Activated naive CD8-positive, alpha-beta T cell treated with anti-CD3 and anti-CD28 coated beads for 36 hours (primary cell): Measurements from ENCODE around the gene MAEL. TPM values are rescaled to one million over a fixed set of nuclear protein-coding genes. Genes with fewer than 3 reads are reported as not detected.
"Not testable (repeated sequence)": the region's sequence is repeated elsewhere in the genome, so short reads cannot be mapped to it uniquely, and the experiment has no call there.

Source experiments
- DNase-seq: peaks from one replicate; pipeline ENCODE4 v3.0.0; 2021
- H3K27ac Mint-ChIP-seq: one replicate; pipeline ENCODE4 v1.8.0; 2022; ENCODE audit warnings: mild to moderate bottlenecking, moderate library complexity, mixed read lengths
- H3K27me3 Mint-ChIP-seq: one replicate; pipeline ENCODE4 v1.8.0; 2022; ENCODE audit warnings: mild to moderate bottlenecking, mixed read lengths
- H3K36me3 Mint-ChIP-seq: one replicate; pipeline ENCODE4 v1.8.0; 2021; ENCODE audit warnings: mild to moderate bottlenecking, mixed read lengths
- H3K4me1 Mint-ChIP-seq: one replicate; pipeline ENCODE4 v1.8.0; 2021; ENCODE audit warnings: mixed read lengths
- H3K4me3 Mint-ChIP-seq: one replicate; pipeline ENCODE4 v1.8.0; 2022; ENCODE audit warnings: mild to moderate bottlenecking, moderate library complexity, mixed read lengths
- H3K9me3 Mint-ChIP-seq: one replicate; pipeline ENCODE4 v1.8.0; 2022; ENCODE audit warnings: mixed read lengths
- total RNA-seq, 2 experiments: library from RNA; stranded (reverse); gene quantifications; one replicate each; pipeline ENCODE4 v1.2.3, GENCODE V29; 2021

The MAEL gene
- total RNA-seq, 2 experiments from 2014 or later: 0.14 TPM; not detected in 1

DNA sequence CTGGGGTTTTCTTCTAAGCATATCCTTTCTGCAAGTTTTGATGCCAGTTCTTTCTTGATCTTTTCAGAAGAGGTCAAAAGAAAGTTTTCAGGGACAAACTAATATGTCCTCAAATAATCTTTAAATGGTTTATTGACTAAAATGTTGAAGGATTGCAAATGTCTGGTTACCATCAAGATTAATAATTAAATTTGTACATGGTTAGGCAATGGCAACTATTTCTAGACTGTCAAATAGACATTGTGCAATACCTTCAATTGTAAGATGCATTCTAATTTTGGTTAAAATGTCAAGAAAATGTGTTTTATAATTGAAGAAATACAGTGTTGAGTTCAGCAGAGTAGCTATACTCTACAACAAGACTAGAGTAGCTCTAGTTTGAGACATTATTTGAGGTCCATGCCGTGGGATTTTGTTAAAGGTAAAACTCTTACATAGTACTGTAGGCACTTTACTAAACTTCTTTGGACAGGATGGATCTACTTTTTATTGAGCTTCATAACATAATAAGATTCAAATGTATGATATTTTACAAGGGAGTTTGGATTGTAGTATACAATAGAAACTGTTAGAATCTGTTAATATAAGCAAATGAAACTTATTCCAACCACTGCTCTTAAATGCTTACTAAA lies 22.6 kb downstream of the MAEL start:
- peaks cover 3% of the 10 kb centered on the region for H3K9me3 Mint-ChIP-seq
- H3K4me1 Mint-ChIP-seq: peaks cover 21% of the 10 kb centered on the region
- no peak overlapping the region for H3K27ac Mint-ChIP-seq
- peaks cover 43% of the 10 kb centered on the region for H3K27me3 Mint-ChIP-seq
- H3K36me3 Mint-ChIP-seq: peaks cover 9% of the 10 kb centered on the region
- no peak for DNase-seq
- H3K4me3 Mint-ChIP-seq: no peak overlapping the region

DNA sequence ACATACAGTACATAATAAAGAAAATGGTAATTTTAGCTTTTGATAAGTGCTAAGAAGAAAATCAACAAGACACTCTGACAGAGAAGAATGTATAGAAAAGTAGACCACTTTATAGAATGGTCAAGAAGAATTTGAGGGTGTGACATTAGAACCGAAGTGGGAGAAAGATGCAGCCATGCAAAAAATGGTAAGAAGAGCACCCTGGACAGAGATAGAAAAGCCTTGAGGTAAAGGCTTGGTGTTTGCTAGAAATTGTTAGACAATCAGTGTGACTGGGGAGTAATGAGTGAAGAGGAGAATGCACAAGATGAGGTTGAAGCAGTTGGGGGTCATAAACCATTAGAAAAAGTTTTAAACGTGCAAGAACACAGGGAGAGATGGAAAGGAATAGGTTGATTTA lies 23.5 kb downstream of the MAEL start:
- Mint-ChIP-seq H3K27ac (no peak overlapping the region), H3K4me3 (no peak overlapping the region), H3K4me1 (peaks cover 21% of the 10 kb centered on the region), H3K27me3 (peaks cover 39% of the 10 kb centered on the region), H3K9me3 (peaks cover 3% of the 10 kb centered on the region), H3K36me3 (peaks cover 9% of the 10 kb centered on the region)
- no peak for DNase-seq

GRCh38 chr1:167013108-167013929 lies 24.2 kb downstream of the MAEL start:
- DNase-seq: no peak
- no peak overlapping the region for H3K4me3 Mint-ChIP-seq

GRCh38 chr1:167016100-167016750 lies 27.1 kb downstream of the MAEL start:
- Mint-ChIP-seq H3K36me3 (no peaks in the 10 kb centered on the region), H3K27me3 (peaks cover 12% of the 10 kb centered on the region), H3K27ac (no peak overlapping the region), H3K4me1 (peaks cover 3% of the 10 kb centered on the region), H3K4me3 (no peak overlapping the region), H3K9me3 (no peaks in the 10 kb centered on the region)
- no peak for DNase-seq

More at GRCh38 chr1:167013108-167013929, 24.2 kb downstream of the MAEL start:
- Mint-ChIP-seq H3K27me3 (peaks cover 37% of the 10 kb centered on the region), H3K36me3 (peaks cover 9% of the 10 kb centered on the region), H3K27ac (no peak overlapping the region), H3K4me1 (peaks cover 21% of the 10 kb centered on the region), H3K9me3 (peaks cover 3% of the 10 kb centered on the region)

- Mint-ChIP-seq H3K4me1 (no peaks in the 10 kb centered on the region), H3K27me3 (peaks cover 27% of the 10 kb centered on the region), H3K9me3 (no peaks in the 10 kb centered on the region), H3K27ac (no peak overlapping the region), H3K36me3 (no peaks in the 10 kb centered on the region), H3K4me3 (no peak overlapping the region)
- DNase-seq: no peak
Observed at GRCh38 chr1:167022384-167022783, 33.3 kb downstream of the MAEL start.

DNA sequence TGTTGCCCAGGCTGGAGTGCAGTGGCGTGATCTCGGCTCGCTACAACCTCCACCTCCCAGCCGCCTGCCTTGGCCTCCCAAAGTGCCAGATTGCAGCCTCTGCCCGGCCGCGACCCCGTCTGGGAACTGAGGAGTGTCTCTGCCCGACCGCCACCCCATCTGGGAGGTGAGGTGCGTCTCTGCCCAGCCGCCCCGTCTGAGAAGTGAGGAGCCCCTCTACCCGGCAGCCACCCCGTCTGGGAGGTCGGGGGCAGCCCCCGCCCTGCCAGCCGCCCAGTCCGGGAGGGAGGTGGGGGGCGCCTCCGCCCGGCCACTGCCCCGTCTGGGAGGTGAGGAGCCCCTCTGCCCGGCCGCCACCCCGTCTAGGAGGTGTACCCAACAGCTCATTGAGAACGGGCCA lies 40.5 kb downstream of the MAEL start:
- DNase-seq, H3K4me3 Mint-ChIP-seq, H3K4me1 Mint-ChIP-seq, H3K9me3 Mint-ChIP-seq, H3K36me3 Mint-ChIP-seq, H3K27ac Mint-ChIP-seq: not testable (repeated sequence)
- H3K27me3 Mint-ChIP-seq: peaks cover 40% of the 10 kb centered on the region

- Mint-ChIP-seq H3K4me1 (no peaks in the 10 kb centered on the region), H3K4me3 (no peak overlapping the region), H3K27ac (no peak overlapping the region), H3K27me3 (peaks cover 3% of the 10 kb centered on the region), H3K9me3 (peaks cover 2% of the 10 kb centered on the region), H3K36me3 (no peaks in the 10 kb centered on the region)
- no peak for DNase-seq
Observed at GRCh38 chr1:167033646-167034045, 44.6 kb downstream of the MAEL start.

GRCh38 chr1:167043752-167044488 lies 54.8 kb downstream of the MAEL start:
- peak overlapping the region; percentile 84 for H3K27ac Mint-ChIP-seq
- peaks cover 8% of the 10 kb centered on the region for H3K27me3 Mint-ChIP-seq
- DNase-seq: peak; percentile 82
- H3K4me1 Mint-ChIP-seq: peaks cover 18% of the 10 kb centered on the region
- peak overlapping the region; percentile 79 for H3K4me3 Mint-ChIP-seq
- H3K9me3 Mint-ChIP-seq: no peaks in the 10 kb centered on the region
- H3K36me3 Mint-ChIP-seq: no peaks in the 10 kb centered on the region

DNA sequence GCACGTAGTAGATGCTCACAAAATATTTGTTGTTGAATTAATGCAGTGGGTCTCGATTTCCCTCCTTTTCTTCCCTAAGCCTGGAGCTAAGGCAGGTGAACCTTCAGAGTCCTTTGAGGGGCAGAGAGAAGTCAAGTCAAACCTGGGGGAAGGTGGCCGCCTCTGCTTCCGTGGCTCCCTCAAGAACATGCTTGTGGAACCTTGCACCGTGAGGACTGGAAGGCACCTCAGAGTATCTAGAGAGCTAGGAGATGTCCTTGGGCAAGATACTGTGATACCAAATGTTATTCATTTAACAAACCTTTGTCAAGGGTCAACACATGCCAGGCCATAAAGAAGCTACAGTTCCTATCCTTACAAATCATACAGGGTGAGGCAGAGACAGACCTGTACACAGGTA lies 62.8 kb downstream of the MAEL start:
- no peaks in the 10 kb centered on the region for H3K9me3 Mint-ChIP-seq
- H3K4me3 Mint-ChIP-seq: no peak overlapping the region
- no peaks in the 10 kb centered on the region for H3K4me1 Mint-ChIP-seq
- H3K27me3 Mint-ChIP-seq: no peaks in the 10 kb centered on the region
- DNase-seq: no peak
- H3K27ac Mint-ChIP-seq: no peak overlapping the region
- no peaks in the 10 kb centered on the region for H3K36me3 Mint-ChIP-seq

DNA sequence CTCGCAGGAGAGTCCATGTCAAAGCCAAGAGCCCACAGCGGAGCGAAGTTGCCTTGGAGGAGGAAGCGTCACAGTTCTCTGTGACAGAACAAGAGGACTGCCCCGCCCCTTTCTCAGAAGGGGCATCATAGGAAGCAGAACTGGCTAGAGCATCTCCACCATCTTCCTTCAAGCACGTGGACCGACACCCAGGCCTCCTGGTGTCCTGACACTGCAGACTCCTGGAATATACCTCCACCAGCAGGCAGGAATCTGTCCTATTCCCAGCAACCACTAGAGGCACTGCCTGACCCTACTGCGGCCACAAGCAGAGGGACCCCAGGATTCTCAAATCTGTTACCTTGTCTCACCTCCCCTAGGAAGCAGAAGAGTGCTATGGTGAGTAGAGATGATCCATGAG lies 63.3 kb downstream of the MAEL start:
- Mint-ChIP-seq H3K9me3 (no peaks in the 10 kb centered on the region), H3K4me3 (no peak overlapping the region), H3K4me1 (no peaks in the 10 kb centered on the region), H3K36me3 (no peaks in the 10 kb centered on the region), H3K27me3 (no peaks in the 10 kb centered on the region), H3K27ac (no peak overlapping the region)
- DNase-seq: no peak

- Mint-ChIP-seq H3K27me3 (no peaks in the 10 kb centered on the region), H3K27ac (no peak overlapping the region), H3K9me3 (no peaks in the 10 kb centered on the region), H3K36me3 (no peaks in the 10 kb centered on the region), H3K4me3 (no peak overlapping the region), H3K4me1 (peaks cover 9% of the 10 kb centered on the region)
- no peak for DNase-seq
Observed at GRCh38 chr1:167054531-167054930, 65.5 kb downstream of the MAEL start.

DNA sequence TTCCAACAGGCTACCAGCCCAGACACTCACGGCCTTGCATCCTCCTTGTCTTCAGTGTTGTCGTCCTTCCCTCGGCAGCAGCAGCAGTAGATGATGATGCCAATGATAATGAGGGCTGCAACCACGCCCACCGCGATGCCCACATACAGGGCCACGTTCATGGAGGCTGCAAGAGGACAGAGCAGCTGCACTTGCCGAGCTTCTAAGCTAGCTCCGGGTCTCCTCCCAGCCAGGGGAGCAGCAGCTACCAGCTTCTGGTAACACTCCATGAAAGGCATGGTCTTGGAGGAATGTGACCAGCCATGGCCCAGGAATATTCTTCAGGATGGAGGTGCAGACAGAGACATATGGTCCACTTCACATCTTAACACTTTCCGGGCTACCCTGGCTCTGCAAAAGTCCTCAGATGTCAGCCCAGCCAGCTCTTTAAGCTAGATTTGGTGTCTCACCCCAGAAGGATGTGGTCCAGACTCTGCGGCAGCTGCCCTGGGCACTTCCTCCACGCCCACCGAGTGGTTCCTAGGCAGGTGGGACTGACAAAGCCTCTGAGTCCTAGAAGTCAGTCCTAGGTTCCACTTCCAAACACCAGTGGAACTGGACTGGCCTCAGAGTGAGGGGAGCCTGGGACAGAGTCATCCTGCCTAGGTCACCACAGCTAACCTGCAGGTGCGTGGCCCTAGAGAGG lies 66.0 kb downstream of the MAEL start:
- no peaks in the 10 kb centered on the region for H3K27me3 Mint-ChIP-seq
- H3K4me1 Mint-ChIP-seq: peaks cover 9% of the 10 kb centered on the region
- DNase-seq: no peak
- H3K9me3 Mint-ChIP-seq: no peaks in the 10 kb centered on the region
- no peak overlapping the region for H3K27ac Mint-ChIP-seq
- H3K4me3 Mint-ChIP-seq: no peak overlapping the region
- no peaks in the 10 kb centered on the region for H3K36me3 Mint-ChIP-seq

DNA sequence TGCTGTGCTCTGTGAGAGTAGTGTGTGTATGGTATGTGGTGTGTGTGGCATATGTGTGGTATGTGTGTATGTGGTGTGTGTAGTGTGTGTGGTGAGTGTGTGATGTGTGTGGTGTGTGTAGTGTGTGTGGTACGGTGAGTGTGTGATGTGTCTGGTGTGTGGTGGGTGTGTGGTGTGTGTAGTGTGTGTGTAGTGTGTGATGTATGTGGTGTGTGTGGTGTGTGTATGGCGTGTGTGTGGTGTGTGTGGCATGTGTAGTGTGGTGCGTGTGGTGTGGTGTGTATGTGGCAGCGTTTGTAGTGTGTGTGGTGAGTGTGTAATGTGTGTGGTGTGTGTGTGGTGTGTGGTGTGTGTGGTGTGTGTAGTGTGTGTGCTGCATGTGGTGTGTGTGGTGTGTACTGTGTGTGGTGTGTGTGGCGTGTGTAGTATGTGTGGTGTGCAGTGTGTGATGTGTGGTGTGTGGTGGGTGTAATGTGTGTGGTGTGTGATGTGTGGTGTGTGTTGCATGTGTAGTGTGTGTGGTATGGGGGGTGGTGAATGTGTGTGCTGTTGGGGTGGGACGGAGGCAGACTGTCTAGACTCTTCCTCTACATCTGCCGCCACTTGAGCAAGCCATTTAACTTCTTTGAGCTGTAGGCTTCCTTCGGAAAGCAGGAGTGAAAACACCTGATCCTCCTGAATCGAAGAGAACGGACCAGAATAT lies 67.6 kb downstream of the MAEL start:
- no peaks in the 10 kb centered on the region for H3K27me3 Mint-ChIP-seq
- DNase-seq: no peak
- H3K9me3 Mint-ChIP-seq: no peaks in the 10 kb centered on the region
- H3K36me3 Mint-ChIP-seq: no peaks in the 10 kb centered on the region
- H3K4me1 Mint-ChIP-seq: peaks cover 9% of the 10 kb centered on the region
- no peak overlapping the region for H3K27ac Mint-ChIP-seq
- H3K4me3 Mint-ChIP-seq: no peak overlapping the region

DNA sequence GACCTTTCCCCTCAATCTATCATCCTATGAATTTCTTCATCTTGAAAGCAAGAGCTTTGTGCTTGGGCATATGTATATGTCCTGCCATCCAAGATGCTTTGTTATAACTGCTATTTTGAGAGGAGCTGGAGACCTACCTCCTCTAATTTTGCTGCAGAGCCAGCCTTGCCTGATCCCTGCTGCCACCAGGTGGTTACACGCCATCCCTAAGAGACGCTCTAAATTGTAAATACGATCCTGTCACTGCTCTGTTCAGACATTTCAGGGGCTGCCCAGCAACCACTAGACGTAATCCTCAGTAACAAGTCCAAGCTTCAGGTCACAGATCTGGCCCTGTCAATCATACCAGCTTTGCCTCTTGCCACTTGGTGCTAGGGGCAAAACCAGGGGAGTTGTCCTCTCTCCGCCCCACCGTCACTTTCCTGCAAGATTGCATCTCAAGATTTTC lies 68.2 kb downstream of the MAEL start:
- peak; percentile 44 for DNase-seq
- Mint-ChIP-seq H3K36me3 (no peaks in the 10 kb centered on the region), H3K4me3 (no peak overlapping the region), H3K27me3 (no peaks in the 10 kb centered on the region), H3K27ac (no peak overlapping the region), H3K9me3 (no peaks in the 10 kb centered on the region), H3K4me1 (peaks cover 9% of the 10 kb centered on the region)
